Trophoblast cell (in vitro differentiated cells and primary cell): ENCODE results near the gene LCA5.

ENCODE experiments used
- DNase-seq, 2 donors: peaks; one replicate each; pipeline ENCODE4 v3.0.0-alpha.2; 2016
- H2AFZ ChIP-seq: 2 replicates; pipeline ENCODE4 v1.6.1; 2013; ENCODE audit warnings: low read length, moderate library complexity, mild to moderate bottlenecking; ENCODE audit not compliant: insufficient read depth, poor library complexity
- H2AK5ac ChIP-seq: 2 replicates; pipeline ENCODE4 v1.6.1; 2013; ENCODE audit warnings: mild to moderate bottlenecking, low read length
- H2BK120ac ChIP-seq: 2 replicates; pipeline ENCODE4 v1.6.1; 2013; ENCODE audit warnings: low read length, mild to moderate bottlenecking, moderate library complexity; ENCODE audit not compliant: insufficient read depth, poor library complexity
- H2BK12ac ChIP-seq: 2 replicates; pipeline ENCODE4 v1.6.1; 2013; ENCODE audit warnings: mild to moderate bottlenecking, low read length, moderate library complexity
- H2BK5ac ChIP-seq: 2 replicates; pipeline ENCODE4 v1.6.1; 2013; ENCODE audit warnings: low read length, low read depth, moderate library complexity, mild to moderate bottlenecking; ENCODE audit not compliant: poor library complexity
- H3K14ac ChIP-seq: 2 replicates; pipeline ENCODE4 v1.6.1; 2013; ENCODE audit warnings: mild to moderate bottlenecking, low read length
- H3K18ac ChIP-seq: 2 replicates; pipeline ENCODE4 v1.6.1; 2013; ENCODE audit warnings: mild to moderate bottlenecking, low read length
- H3K23ac ChIP-seq: 2 replicates; pipeline ENCODE4 v1.6.1; 2013; ENCODE audit warnings: low read length
- H3K27ac ChIP-seq: 2 replicates; pipeline ENCODE4 v1.5.1; 2013; ENCODE audit warnings: low read depth, mild to moderate bottlenecking, inconsistent platforms, low read length, moderate library complexity
- H3K27me3 ChIP-seq: 2 replicates; pipeline ENCODE4 v1.6.1; 2013; ENCODE audit warnings: inconsistent platforms, mild to moderate bottlenecking, low read length, moderate library complexity; ENCODE audit not compliant: insufficient read depth
- H3K36me3 ChIP-seq, 2 experiments: 1 replicate in 1 of 2; 2 replicates in 1 of 2; pipeline ENCODE4 v1.6.1; 2013; ENCODE audit warnings: low read length in 2 of 2, mild to moderate bottlenecking in 2 of 2, moderate library complexity in 1 of 2; ENCODE audit not compliant: insufficient read depth in 2 of 2, control insufficient read depth in 1 of 2
- H3K4ac ChIP-seq: 2 replicates; pipeline ENCODE4 v1.6.1; 2013; ENCODE audit warnings: low read depth, mild to moderate bottlenecking, low read length, moderate library complexity
- H3K4me1 ChIP-seq, 2 experiments: 1 replicate in 1 of 2; 2 replicates in 1 of 2; pipeline ENCODE4 v1.6.1; 2013; ENCODE audit warnings: low read length in 2 of 2, mild to moderate bottlenecking in 2 of 2, moderate library complexity in 1 of 2; ENCODE audit not compliant: insufficient read depth in 2 of 2, control insufficient read depth in 1 of 2
- H3K4me2 ChIP-seq: 2 replicates; pipeline ENCODE4 v1.6.1; 2013; ENCODE audit warnings: inconsistent platforms, mild to moderate bottlenecking, low read length, moderate library complexity
- H3K4me3 ChIP-seq: 2 replicates; pipeline ENCODE4 v1.5.1; 2013; ENCODE audit warnings: mild to moderate bottlenecking, low read depth, low read length, inconsistent platforms
- H3K79me1 ChIP-seq: one replicate; pipeline ENCODE4 v1.6.1; 2013; ENCODE audit warnings: low read length
- H3K79me2 ChIP-seq: 2 replicates; pipeline ENCODE4 v1.6.1; 2013; ENCODE audit warnings: low read length, mild to moderate bottlenecking; ENCODE audit not compliant: control insufficient read depth, insufficient read depth, poor library complexity
- H3K9ac ChIP-seq: 2 replicates; pipeline ENCODE4 v1.6.1; 2013; ENCODE audit warnings: mild to moderate bottlenecking, low read length
- H3K9me3 ChIP-seq: 2 replicates; pipeline ENCODE4 v1.6.1; 2013; ENCODE audit warnings: low read depth, mild to moderate bottlenecking, control low read depth, inconsistent platforms, low read length; ENCODE audit not compliant: insufficient read depth
- H4K12ac ChIP-seq: 2 replicates; pipeline ENCODE4 v1.6.1; 2013; ENCODE audit warnings: low read depth, mild to moderate bottlenecking, low read length, moderate library complexity
- H4K8ac ChIP-seq: 2 replicates; pipeline ENCODE4 v1.6.1; 2013; ENCODE audit warnings: low read depth, mild to moderate bottlenecking, low read length, moderate library complexity
- H4K91ac ChIP-seq: one replicate; pipeline ENCODE4 v1.6.1; 2013; ENCODE audit warnings: low read depth, mild to moderate bottlenecking, low read length, moderate library complexity
- WGBS: extraction: QIAGEN DNeasy Blood & Tissue Kit; methylation state at CpG from one replicate; pipeline ENCODE4 v1.1.7; 2013; ENCODE audit warnings: missing lambda C conversion rate; ENCODE audit not compliant: insufficient read length, insufficient coverage; ENCODE audit errors: extremely low coverage; 5-methylcytosine and 5-hydroxymethylcytosine counted together

LCA5 gene

DNA sequence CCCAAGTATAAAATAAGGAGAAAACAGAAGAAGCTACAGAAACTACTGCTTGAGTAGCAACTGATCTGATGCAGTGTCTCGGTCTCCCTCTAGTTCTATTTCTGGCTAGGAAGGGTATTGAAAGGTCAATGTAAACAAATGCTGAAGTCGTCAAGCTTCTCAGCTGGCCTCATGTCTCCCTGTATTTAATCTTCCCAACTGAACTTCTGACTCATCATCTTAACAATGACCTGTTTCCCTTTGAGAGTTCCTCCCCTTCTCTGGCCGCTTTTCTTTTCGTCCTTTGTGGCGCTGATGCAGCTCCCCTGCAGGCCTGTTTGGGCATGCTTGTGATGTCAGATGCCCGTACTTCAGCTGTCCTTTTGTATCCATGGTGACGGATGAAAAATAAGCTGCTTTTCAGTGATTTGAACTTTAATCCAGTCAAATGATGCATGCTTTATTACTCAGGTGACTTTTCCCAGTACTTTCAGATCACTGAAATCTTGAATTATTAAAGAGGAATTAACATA lies 7.8 kb upstream of the LCA5 start:
- H4K8ac ChIP-seq = no peak overlapping the region

DNA sequence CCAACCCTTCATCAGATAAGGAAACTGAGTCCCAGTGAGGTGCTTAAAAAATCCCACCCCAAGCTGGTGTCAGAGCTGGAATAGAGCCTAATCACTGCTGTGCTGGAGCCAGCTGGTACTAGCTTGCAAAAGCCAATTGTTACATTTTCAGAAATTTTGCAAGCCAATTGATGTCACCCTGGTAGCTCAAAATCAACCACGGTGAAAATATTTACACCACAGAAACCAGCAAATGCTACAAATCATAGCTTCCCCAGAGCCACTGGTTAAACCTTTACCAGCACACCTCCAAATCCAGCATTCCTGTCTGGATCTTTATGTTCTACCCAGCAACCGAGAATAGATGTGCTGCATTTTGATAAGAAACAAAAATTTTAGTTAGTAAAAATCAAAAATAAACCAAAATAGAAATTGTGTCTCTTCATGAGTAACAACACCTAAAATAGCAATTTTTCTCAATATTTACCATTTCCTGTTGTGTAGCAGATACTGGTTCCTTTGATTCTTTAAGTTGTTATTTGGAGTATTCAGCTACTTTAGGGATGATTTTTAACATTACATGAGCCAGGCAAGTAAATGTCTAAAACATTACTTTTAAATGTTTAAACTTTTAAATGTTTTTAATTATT lies 7.2 kb upstream of the LCA5 start:
- H4K8ac ChIP-seq = no peak overlapping the region
- no peaks in the 10 kb centered on the region for H3K27me3 ChIP-seq
- WGBS = no CpG with 5 or more reads among the region's 2 CpGs
- H3K14ac ChIP-seq = no peak overlapping the region
- H3K18ac ChIP-seq = no peak overlapping the region
- peaks cover 4% of the 10 kb centered on the region in 2 experiments for H3K36me3 ChIP-seq
- H2BK5ac ChIP-seq = no peak overlapping the region
- no peak overlapping the region for H2AK5ac ChIP-seq
- H3K79me1 ChIP-seq = no peaks in the 10 kb centered on the region
- H4K12ac ChIP-seq = no peak overlapping the region
- H2AFZ ChIP-seq = no peak overlapping the region
- no peak overlapping the region for H2BK12ac ChIP-seq
- no peak overlapping the region for H3K4me2 ChIP-seq
- H3K27ac ChIP-seq = peak overlapping the region; percentile 57
- H4K91ac ChIP-seq = no peak overlapping the region
- H3K4me3 ChIP-seq = no peak overlapping the region
- H3K9me3 ChIP-seq = no peaks in the 10 kb centered on the region
- peak in 1 of 2 donors; percentile 26 for DNase-seq
- no peak overlapping the region for H3K4ac ChIP-seq
- H3K4me1 ChIP-seq = peaks cover 0 to 7% of the 10 kb centered on the region in 2 experiments
- no peak overlapping the region for H3K9ac ChIP-seq
- H3K23ac ChIP-seq = no peak overlapping the region
- H3K79me2 ChIP-seq = no peaks in the 10 kb centered on the region
- H2BK120ac ChIP-seq = no peak overlapping the region

More for the DNA sequence above, 7.8 kb upstream of the LCA5 start:
- no CpG with 5 or more reads among the region's 7 CpGs for WGBS
- no peak overlapping the region for H3K18ac ChIP-seq
- H2AFZ ChIP-seq = no peak overlapping the region
- no peak overlapping the region for H2BK5ac ChIP-seq
- no peak overlapping the region for H2AK5ac ChIP-seq
- H3K79me1 ChIP-seq = no peaks in the 10 kb centered on the region
- peaks cover 4% of the 10 kb centered on the region in 2 experiments for H3K36me3 ChIP-seq
- no peak overlapping the region for H3K27ac ChIP-seq
- no peaks in the 10 kb centered on the region for H3K79me2 ChIP-seq
- no peak overlapping the region for H4K91ac ChIP-seq
- H3K4me2 ChIP-seq = no peak overlapping the region
- no peak overlapping the region for H3K4me3 ChIP-seq
- H3K4me1 ChIP-seq = peaks cover 0 to 7% of the 10 kb centered on the region in 2 experiments
- H3K9me3 ChIP-seq = no peaks in the 10 kb centered on the region
- no peaks in the 10 kb centered on the region for H3K27me3 ChIP-seq
- H4K12ac ChIP-seq = no peak overlapping the region
- no peak overlapping the region for H3K23ac ChIP-seq
- no peak overlapping the region for H3K9ac ChIP-seq
- H3K4ac ChIP-seq = no peak overlapping the region
- peak; percentile 95 to 99 for DNase-seq
- H2BK12ac ChIP-seq = no peak overlapping the region
- no peak overlapping the region for H2BK120ac ChIP-seq
- no peak overlapping the region for H3K14ac ChIP-seq

DNA sequence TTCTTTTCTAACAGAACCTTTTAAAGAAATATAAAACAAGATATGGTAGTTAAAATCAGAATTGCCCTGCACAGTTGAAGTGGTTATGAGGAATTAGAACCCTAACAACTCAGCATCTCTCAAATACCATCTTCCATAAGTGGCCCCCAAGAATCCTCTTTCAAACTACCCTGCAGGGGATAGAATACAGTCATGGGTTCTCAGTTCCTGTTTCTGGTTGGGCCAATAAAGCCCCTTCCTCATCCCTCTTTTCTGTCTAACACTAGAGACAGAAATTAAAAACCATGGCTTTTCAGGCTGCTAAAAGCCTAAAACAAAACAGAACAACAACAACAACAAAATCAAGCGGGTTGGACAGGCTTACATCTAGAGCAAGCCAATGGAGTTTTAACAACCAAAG lies 6.7 kb upstream of the LCA5 start:
- no peak overlapping the region for H4K8ac ChIP-seq
- H3K79me2 ChIP-seq = no peaks in the 10 kb centered on the region
- H3K27ac ChIP-seq = peak overlapping the region; percentile 57

DNA sequence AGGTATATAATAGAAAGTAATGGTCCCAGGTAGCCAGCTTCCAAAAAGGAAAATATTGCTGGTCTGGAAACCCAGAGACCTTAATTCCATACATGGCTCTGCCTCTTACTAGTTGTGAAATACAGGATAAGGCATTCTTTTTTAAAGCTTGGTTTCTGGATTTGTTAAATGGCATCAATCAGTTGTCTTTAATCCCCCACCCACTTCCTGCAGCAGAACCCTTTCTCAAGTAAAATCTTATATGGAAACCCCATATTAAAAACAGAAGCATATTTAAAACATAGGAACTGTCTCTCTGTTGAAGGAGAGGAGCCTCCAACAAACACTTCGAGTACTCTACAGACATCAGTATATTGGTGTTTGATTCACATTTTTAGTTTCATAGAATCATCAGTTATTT lies 6.2 kb upstream of the LCA5 start:
- Histone ChIP-seq H3K79me2 (no peaks in the 10 kb centered on the region), H3K27me3 (no peaks in the 10 kb centered on the region), H2BK12ac (no peak overlapping the region), H3K27ac (no peak overlapping the region), H2BK5ac (no peak overlapping the region), H3K9me3 (no peaks in the 10 kb centered on the region), H2AFZ (no peak overlapping the region), H3K4ac (no peak overlapping the region), H2BK120ac (no peak overlapping the region), H3K14ac (no peak overlapping the region), H4K91ac (no peak overlapping the region), H3K23ac (no peak overlapping the region), H3K4me2 (no peak overlapping the region), H4K12ac (no peak overlapping the region), H3K4me3 (no peak overlapping the region), H3K36me3 (peaks cover 4% of the 10 kb centered on the region in 2 experiments), H3K18ac (no peak overlapping the region), H2AK5ac (no peak overlapping the region), H4K8ac (no peak overlapping the region), H3K9ac (no peak overlapping the region), H3K79me1 (no peaks in the 10 kb centered on the region), H3K4me1 (peaks cover 0 to 7% of the 10 kb centered on the region in 2 experiments)
- WGBS = no CpG with 5 or more reads among the region's 1 CpG
- DNase-seq = no peak

More for the DNA sequence above, 6.7 kb upstream of the LCA5 start:
- Histone ChIP-seq H4K91ac (no peak overlapping the region), H4K12ac (no peak overlapping the region), H3K18ac (no peak overlapping the region), H2BK12ac (no peak overlapping the region), H3K4me3 (no peak overlapping the region), H3K23ac (no peak overlapping the region), H3K36me3 (peaks cover 4% of the 10 kb centered on the region in 2 experiments), H3K27me3 (no peaks in the 10 kb centered on the region), H3K14ac (no peak overlapping the region), H3K9ac (no peak overlapping the region), H3K9me3 (no peaks in the 10 kb centered on the region), H3K4me1 (peaks cover 0 to 7% of the 10 kb centered on the region in 2 experiments), H2AFZ (no peak overlapping the region), H2BK120ac (no peak overlapping the region), H3K4ac (no peak overlapping the region), H2BK5ac (no peak overlapping the region), H3K4me2 (no peak overlapping the region), H2AK5ac (no peak overlapping the region), H3K79me1 (no peaks in the 10 kb centered on the region)
- no peak for DNase-seq
- WGBS = no CpG with 5 or more reads among the region's 1 CpG
